HepG2 (cell line): ENCODE measurements around the gene COQ4. TPM values are rescaled to one million over a fixed set of nuclear protein-coding genes. Genes with fewer than 3 reads are reported as not detected.
A peak's percentile ranks its signal among the peaks of the same experiment; 100 is the strongest.

Experiments used
- MAZ ChIP-seq, 2 experiments: sonication (generic) in 1 of 2; formaldehyde crosslinking in 1 of 2; IDR thresholded peaks; 2 replicates each; pipeline versions ENCODE4 v1.5.0 to v1.6.1; 2012 to 2020; ENCODE audit warnings: low read depth in 2 of 2, mild to moderate bottlenecking in 2 of 2, borderline replicate concordance in 1 of 2, improper control_type of control experiment in 1 of 2, low read length in 1 of 2, missing genetic modification reagents in 1 of 2, moderate library complexity in 1 of 2
- MBD4 ChIP-seq: IDR thresholded peaks from 2 replicates; pipeline ENCODE4 v1.6.1; 2012; ENCODE audit warnings: low read length, inconsistent platforms, borderline replicate concordance
- NFKB2 ChIP-seq: sonication (generic); formaldehyde crosslinking; IDR thresholded peaks from 2 replicates; pipeline ENCODE4 v1.4.0; 2020; ENCODE audit warnings: missing genetic modification reagents, borderline replicate concordance
- NR2F6 ChIP-seq, 2 experiments: IDR thresholded peaks; 2 replicates each; pipeline ENCODE4 v1.6.1; 2016; ENCODE audit warnings: antibody characterized with exemption in 1 of 2, mild to moderate bottlenecking in 1 of 2
- PPARG ChIP-seq: conservative IDR thresholded peaks from 2 replicates; pipeline ENCODE4 v1.6.1; 2016; ENCODE audit warnings: missing biosample characterization, missing genetic modification reagents
- PTBP1 ChIP-seq: fragments of 200-400 bp; formaldehyde crosslinking; IDR thresholded peaks from 2 replicates; pipeline ENCODE4 v1.6.1; 2018; ENCODE audit warnings: low read length, low read depth; ENCODE audit not compliant: poor library complexity, severe bottlenecking
- RBFOX2 ChIP-seq: fragments of 200-400 bp; formaldehyde crosslinking; IDR thresholded peaks from 2 replicates; pipeline ENCODE4 v1.6.1; 2017; ENCODE audit warnings: low read depth, mild to moderate bottlenecking, low read length
- RNF2 ChIP-seq: fragments of 450-650 bp; conservative IDR thresholded peaks from 2 replicates; pipeline ENCODE4 v1.6.1; 2016; ENCODE audit warnings: low read depth
- SIN3B ChIP-seq: fragments of 150-350 bp; IDR thresholded peaks from 2 replicates; pipeline ENCODE4 v1.6.1; 2014; ENCODE audit warnings: low read length
- SMAD9 ChIP-seq: sonication (generic); formaldehyde crosslinking; IDR thresholded peaks from 2 replicates; pipeline ENCODE4 v1.5.1; 2020; ENCODE audit warnings: mild to moderate bottlenecking, missing genetic modification reagents
- TMF1 ChIP-seq: sonication (generic); formaldehyde crosslinking; IDR thresholded peaks from 2 replicates; pipeline ENCODE4 v1.8.1; 2022; ENCODE audit warnings: low read depth, missing genetic modification reagents
- ZFP82 ChIP-seq: sonication (generic); formaldehyde crosslinking; IDR thresholded peaks from 2 replicates; pipeline ENCODE4 v1.5.1; 2020; ENCODE audit warnings: mild to moderate bottlenecking, missing genetic modification reagents, borderline replicate concordance
- ZNF724P ChIP-seq: sonication (generic); formaldehyde crosslinking; IDR thresholded peaks from 2 replicates; pipeline ENCODE4 v1.8.0; 2022; ENCODE audit warnings: missing genetic modification reagents, borderline replicate concordance
- ZNF788 ChIP-seq: sonication (generic); formaldehyde crosslinking; IDR thresholded peaks from 2 replicates; pipeline ENCODE4 v1.5.0; 2020; ENCODE audit warnings: mild to moderate bottlenecking, missing genetic modification reagents, borderline replicate concordance
- polyA plus RNA-seq, 8 experiments: library from polyadenylated mRNA; depleted of rRNA in 3 of 8; stranded (reverse) in 7 of 8; unstranded in 1 of 8; fragments of >200 nt; fragmentation: Illumina TruSeq in 4 of 8; extraction: Trizol in 4 of 8; gene quantifications; 2 replicates each; pipeline versions ENCODE4 v1.2.1 to v1.2.3, GENCODE V29; 2011 to 2016; ENCODE audit warnings: low read depth in 4 of 8, missing spikeins in 1 of 8, mixed read lengths in 1 of 8; ENCODE audit not compliant: insufficient read depth in 1 of 8
- total RNA-seq, 5 experiments: library from RNA; depleted of rRNA; stranded (reverse); fragments of >200 nt; fragmentation: Illumina TruSeq; extraction: Trizol; gene quantifications; 2 replicates each; pipeline ENCODE4 v1.2.3, GENCODE V29; 2016; ENCODE audit warnings: low read depth in 1 of 5
- TF ChIP-seq, protein P1 (sequence below): sonication (generic); formaldehyde crosslinking; conservative IDR thresholded peaks from 2 replicates; pipeline ENCODE4 v1.8.0; 2022; ENCODE audit warnings: missing genetic modification reagents
- TF ChIP-seq, protein P2 (sequence below): sonication (generic); formaldehyde crosslinking; IDR thresholded peaks from 2 replicates; pipeline ENCODE4 v1.4.0; 2020; ENCODE audit warnings: mild to moderate bottlenecking, missing genetic modification reagents
- TF ChIP-seq, protein P3 (sequence below): IDR thresholded peaks from 2 replicates; pipeline ENCODE4 v1.6.1; 2016; ENCODE audit warnings: control low read depth
- TF ChIP-seq, protein P4 (sequence below): sonication (generic); formaldehyde crosslinking; IDR thresholded peaks from 2 replicates; pipeline ENCODE4 v1.8.1; 2023; ENCODE audit warnings: mild to moderate bottlenecking, missing genetic modification reagents, borderline replicate concordance
- TF ChIP-seq, protein P5 (sequence below): IDR thresholded peaks from 2 replicates; pipeline ENCODE4 v1.6.1; 2016; ENCODE audit warnings: low read depth, control low read depth
- TF ChIP-seq, protein P6 (sequence below): sonication (generic); formaldehyde crosslinking; IDR thresholded peaks from 2 replicates; pipeline ENCODE4 v1.4.0; 2020; ENCODE audit warnings: missing genetic modification reagents

Gene COQ4
- total and polyA plus RNA-seq, 2 of the 13 experiments (the other 11 are each of a cell fraction or from before 2014, with no cell fraction given) = 26.1 to 36.0 TPM

DNA sequence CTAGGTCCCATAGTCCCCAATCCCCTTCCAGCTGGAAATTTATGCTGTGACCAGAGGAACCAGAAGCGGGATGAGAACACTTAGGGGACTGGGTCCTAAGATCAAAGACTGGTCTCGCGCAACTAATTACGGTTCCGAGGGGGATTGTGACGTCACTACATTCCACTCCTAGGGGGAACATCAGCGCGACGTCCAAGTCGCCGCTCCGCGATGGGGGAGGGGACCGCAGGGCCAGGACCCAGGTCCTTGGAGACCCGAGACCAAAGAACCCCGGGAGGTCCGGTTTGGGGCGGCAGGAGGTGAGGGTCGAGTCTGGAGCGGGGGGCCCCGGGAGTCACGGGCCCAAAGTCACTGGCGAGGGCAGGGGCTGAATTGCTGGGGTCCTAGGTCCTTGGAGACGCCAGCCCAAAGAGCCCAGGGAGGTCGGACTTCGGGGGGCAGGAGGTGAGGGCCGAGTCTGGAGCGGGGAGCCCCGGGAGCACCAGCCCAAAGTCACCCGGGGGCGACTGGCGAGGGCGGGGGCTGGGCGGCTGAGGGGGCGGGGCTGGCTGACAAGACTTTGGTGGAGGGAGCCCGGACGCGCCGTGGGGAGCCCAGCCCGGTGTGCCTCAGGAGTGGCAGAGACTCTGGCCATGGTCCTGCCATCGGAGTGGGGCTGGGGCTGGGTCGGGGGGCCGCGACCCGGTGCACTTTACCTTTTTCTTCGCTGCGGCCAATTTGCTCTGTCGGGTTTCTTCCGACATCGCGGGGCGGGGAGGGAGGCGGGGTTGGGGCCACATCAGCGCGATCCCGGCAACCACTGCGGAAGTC, 47.2 kb upstream of the COQ4 start, which contains the start of gene GOLGA2 (continued):
- TF ChIP-seq, protein P1, sequence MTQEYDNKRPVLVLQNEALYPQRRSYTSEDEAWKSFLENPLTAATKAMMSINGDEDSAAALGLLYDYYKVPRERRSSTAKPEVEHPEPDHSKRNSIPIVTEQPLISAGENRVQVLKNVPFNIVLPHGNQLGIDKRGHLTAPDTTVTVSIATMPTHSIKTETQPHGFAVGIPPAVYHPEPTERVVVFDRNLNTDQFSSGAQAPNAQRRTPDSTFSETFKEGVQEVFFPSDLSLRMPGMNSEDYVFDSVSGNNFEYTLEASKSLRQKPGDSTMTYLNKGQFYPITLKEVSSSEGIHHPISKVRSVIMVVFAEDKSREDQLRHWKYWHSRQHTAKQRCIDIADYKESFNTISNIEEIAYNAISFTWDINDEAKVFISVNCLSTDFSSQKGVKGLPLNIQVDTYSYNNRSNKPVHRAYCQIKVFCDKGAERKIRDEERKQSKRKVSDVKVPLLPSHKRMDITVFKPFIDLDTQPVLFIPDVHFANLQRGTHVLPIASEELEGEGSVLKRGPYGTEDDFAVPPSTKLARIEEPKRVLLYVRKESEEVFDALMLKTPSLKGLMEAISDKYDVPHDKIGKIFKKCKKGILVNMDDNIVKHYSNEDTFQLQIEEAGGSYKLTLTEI = no peak
- TF ChIP-seq SMAD9 (no peak), NFKB2 (CRISPR knock-in tag) (peak; percentile 15; the same call in 1 of the 2 replicates), NR2F6 (IDR thresholded peaks at IDR 0.05) (no peak), NR2F6 (CRISPR knock-in tag; IDR thresholded peaks at IDR 0.05) (no peak), ZFP82 (CRISPR knock-in tag) (0 out of 2 replicates have a peak, but pooled peaks have one; percentile 53), PPARG (no peak), ZNF788 (CRISPR knock-in tag) (peak; percentile 19; the same call in 1 of the 2 replicates), SIN3B (no peak), RBFOX2 (peak; percentile 79), RNF2 (no peak), TMF1 (CRISPR knock-in tag) (no peak), ZNF724P (CRISPR knock-in tag) (no peak), MAZ (IDR thresholded peaks at IDR 0.05; ENCODE audit: borderline replicate concordance, low read depth, low read length) (0 out of 2 replicates have a peak, but pooled peaks have one; percentile 12), MAZ (CRISPR knock-in tag; IDR thresholded peaks at IDR 0.05; ENCODE audit: low read depth) (no peak), MBD4 (no peak), PTBP1 (peak; percentile 51)
- TF ChIP-seq, protein P2, sequence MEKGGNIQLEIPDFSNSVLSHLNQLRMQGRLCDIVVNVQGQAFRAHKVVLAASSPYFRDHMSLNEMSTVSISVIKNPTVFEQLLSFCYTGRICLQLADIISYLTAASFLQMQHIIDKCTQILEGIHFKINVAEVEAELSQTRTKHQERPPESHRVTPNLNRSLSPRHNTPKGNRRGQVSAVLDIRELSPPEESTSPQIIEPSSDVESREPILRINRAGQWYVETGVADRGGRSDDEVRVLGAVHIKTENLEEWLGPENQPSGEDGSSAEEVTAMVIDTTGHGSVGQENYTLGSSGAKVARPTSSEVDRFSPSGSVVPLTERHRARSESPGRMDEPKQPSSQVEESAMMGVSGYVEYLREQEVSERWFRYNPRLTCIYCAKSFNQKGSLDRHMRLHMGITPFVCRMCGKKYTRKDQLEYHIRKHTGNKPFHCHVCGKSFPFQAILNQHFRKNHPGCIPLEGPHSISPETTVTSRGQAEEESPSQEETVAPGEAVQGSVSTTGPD = no peak
- TF ChIP-seq, protein P3, sequence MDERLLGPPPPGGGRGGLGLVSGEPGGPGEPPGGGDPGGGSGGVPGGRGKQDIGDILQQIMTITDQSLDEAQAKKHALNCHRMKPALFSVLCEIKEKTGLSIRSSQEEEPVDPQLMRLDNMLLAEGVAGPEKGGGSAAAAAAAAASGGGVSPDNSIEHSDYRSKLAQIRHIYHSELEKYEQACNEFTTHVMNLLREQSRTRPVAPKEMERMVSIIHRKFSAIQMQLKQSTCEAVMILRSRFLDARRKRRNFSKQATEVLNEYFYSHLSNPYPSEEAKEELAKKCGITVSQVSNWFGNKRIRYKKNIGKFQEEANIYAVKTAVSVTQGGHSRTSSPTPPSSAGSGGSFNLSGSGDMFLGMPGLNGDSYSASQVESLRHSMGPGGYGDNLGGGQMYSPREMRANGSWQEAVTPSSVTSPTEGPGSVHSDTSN (CRISPR knock-in tag) = no peak
- TF ChIP-seq, protein P4, sequence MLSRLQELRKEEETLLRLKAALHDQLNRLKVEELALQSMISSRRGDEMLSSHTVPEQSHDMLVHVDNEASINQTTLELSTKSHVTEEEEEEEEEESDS = no peak
- TF ChIP-seq, protein P5, sequence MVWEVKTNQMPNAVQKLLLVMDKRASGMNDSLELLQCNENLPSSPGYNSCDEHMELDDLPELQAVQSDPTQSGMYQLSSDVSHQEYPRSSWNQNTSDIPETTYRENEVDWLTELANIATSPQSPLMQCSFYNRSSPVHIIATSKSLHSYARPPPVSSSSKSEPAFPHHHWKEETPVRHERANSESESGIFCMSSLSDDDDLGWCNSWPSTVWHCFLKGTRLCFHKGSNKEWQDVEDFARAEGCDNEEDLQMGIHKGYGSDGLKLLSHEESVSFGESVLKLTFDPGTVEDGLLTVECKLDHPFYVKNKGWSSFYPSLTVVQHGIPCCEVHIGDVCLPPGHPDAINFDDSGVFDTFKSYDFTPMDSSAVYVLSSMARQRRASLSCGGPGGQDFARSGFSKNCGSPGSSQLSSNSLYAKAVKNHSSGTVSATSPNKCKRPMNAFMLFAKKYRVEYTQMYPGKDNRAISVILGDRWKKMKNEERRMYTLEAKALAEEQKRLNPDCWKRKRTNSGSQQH = peak; percentile 34; the same call in 1 of the 2 replicates
- TF ChIP-seq, protein P6, sequence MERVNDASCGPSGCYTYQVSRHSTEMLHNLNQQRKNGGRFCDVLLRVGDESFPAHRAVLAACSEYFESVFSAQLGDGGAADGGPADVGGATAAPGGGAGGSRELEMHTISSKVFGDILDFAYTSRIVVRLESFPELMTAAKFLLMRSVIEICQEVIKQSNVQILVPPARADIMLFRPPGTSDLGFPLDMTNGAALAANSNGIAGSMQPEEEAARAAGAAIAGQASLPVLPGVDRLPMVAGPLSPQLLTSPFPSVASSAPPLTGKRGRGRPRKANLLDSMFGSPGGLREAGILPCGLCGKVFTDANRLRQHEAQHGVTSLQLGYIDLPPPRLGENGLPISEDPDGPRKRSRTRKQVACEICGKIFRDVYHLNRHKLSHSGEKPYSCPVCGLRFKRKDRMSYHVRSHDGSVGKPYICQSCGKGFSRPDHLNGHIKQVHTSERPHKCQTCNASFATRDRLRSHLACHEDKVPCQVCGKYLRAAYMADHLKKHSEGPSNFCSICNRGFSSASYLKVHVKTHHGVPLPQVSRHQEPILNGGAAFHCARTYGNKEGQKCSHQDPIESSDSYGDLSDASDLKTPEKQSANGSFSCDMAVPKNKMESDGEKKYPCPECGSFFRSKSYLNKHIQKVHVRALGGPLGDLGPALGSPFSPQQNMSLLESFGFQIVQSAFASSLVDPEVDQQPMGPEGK (CRISPR knock-in tag) = peak; percentile 34; the same call in 1 of the 2 replicates
